Metanephros (tissue), 2 donors: Measurements from ENCODE around the gene PCNA. TPM values are rescaled to one million over a fixed set of nuclear protein-coding genes. Genes with fewer than 3 reads are reported as not detected.

Source experiments
- small RNA-seq: library from RNA; depleted of rRNA; stranded (forward); fragments of <200 nt; gene quantifications from one replicate; pipeline ENCODE3, GENCODE V24; 2014; ENCODE audit warnings: low replicate concordance
- total RNA-seq: library from RNA; depleted of rRNA; stranded (reverse); fragments of >200 nt; gene quantifications from one replicate; pipeline ENCODE4 v1.2.3, GENCODE V29; 2014

The PCNA gene
- 82.6 TPM for total RNA-seq

GRCh38 chr20:5119435-5120184 is at the start of gene PCNA:
Gene PCNA (minus strand): TSS chr20:5119958. CDS start chr20:5119798, 160 bp downstream.

GRCh38 chr20:5126512-5127203 is 6.9 kb upstream of the PCNA start, which contains the start of gene CDS2:
Gene CDS2 (plus strand): TSS chr20:5127008. CDS start chr20:5127093, 85 bp downstream.

Small RNA genes lying within 50 kb of the gene (small RNA-seq; reads per million reads assigned to genes)
- gene RF00019: not detected
- gene RF00568: not detected
- not detected for gene RNA5SP474

Other genes with a start within 250 kb of the PCNA start
- 24.9 TPM for gene SLC23A2, start 118.4 kb downstream of the PCNA start, total RNA-seq
- gene TMEM230, start 6.9 kb downstream of the PCNA start, total RNA-seq: 95.6 TPM
- 40.8 TPM for gene CDS2, start 7.0 kb upstream of the PCNA start, total RNA-seq
- gene PROKR2, start 197.0 kb upstream of the PCNA start, total RNA-seq: not detected